HS-27A (cell line): ENCODE data around the gene ZNF385B.

Source experiments
- DNase-seq: peaks from one replicate; pipeline ENCODE4 v3.0.0-alpha.2; 2012; ENCODE audit warnings: low read depth, missing footprints

ZNF385B gene

GRCh38 chr2:179745635-179746256 is 115.7 kb downstream of the ZNF385B start:
- DNase-seq, result no peak

- no peak for DNase-seq
Observed at GRCh38 chr2:179744401-179744800, 117.0 kb downstream of the ZNF385B start.

- no peak for DNase-seq
Observed at GRCh38 chr2:179741317-179741716, 120.1 kb downstream of the ZNF385B start.

- DNase-seq, result no peak
Observed at GRCh38 chr2:179729966-179730365, 131.4 kb downstream of the ZNF385B start.

- DNase-seq, result no peak
Observed at GRCh38 chr2:179726461-179727180, 134.8 kb downstream of the ZNF385B start.

GRCh38 chr2:179724403-179724802 is 137.0 kb downstream of the ZNF385B start:
- no peak for DNase-seq

- no peak for DNase-seq
Observed at GRCh38 chr2:179720173-179720772, 141.1 kb downstream of the ZNF385B start.

GRCh38 chr2:179715871-179716270 is 145.5 kb downstream of the ZNF385B start:
- DNase-seq, result no peak

- no peak for DNase-seq
Observed at GRCh38 chr2:179715196-179715595, 146.2 kb downstream of the ZNF385B start.

- no peak for DNase-seq
Observed at GRCh38 chr2:179712825-179713224, 148.6 kb downstream of the ZNF385B start.

- DNase-seq, result no peak
Observed at GRCh38 chr2:179711375-179711774, 150.0 kb downstream of the ZNF385B start.

- DNase-seq, result no peak
Observed at GRCh38 chr2:179703702-179704101, 157.7 kb downstream of the ZNF385B start.

GRCh38 chr2:179702912-179703311 is 158.5 kb downstream of the ZNF385B start:
- DNase-seq, result no peak

GRCh38 chr2:179701524-179702110 is 159.8 kb downstream of the ZNF385B start:
- no peak for DNase-seq

- DNase-seq, result no peak
Observed at GRCh38 chr2:179695486-179695885, 165.9 kb downstream of the ZNF385B start.

- DNase-seq, result no peak
Observed at GRCh38 chr2:179694963-179695362, 166.4 kb downstream of the ZNF385B start.

GRCh38 chr2:179692610-179693009 is 168.8 kb downstream of the ZNF385B start:
- DNase-seq, result no peak

GRCh38 chr2:179692043-179692442 is 169.4 kb downstream of the ZNF385B start:
- no peak for DNase-seq

- DNase-seq, result no peak
Observed at GRCh38 chr2:179691235-179691634, 170.2 kb downstream of the ZNF385B start.

GRCh38 chr2:179686718-179687342 is 174.6 kb downstream of the ZNF385B start:
- no peak for DNase-seq

- no peak for DNase-seq
Observed at GRCh38 chr2:179686069-179686468, 175.3 kb downstream of the ZNF385B start.

- no peak for DNase-seq
Observed at GRCh38 chr2:179685146-179685545, 176.3 kb downstream of the ZNF385B start.

- DNase-seq, result no peak
Observed at GRCh38 chr2:179682756-179683155, 178.7 kb downstream of the ZNF385B start.
